HepG2 (cell line): Measurements from ENCODE around the gene TBC1D14. TPM values are rescaled to one million over a fixed set of nuclear protein-coding genes. Genes with fewer than 3 reads are reported as not detected.

ENCODE experiments used
- ATAC-seq: fragments of 200-7000 bp; cut with Tn5 transposase; 3 replicates; pipeline ENCODE4 v1.9.1; 2020; ENCODE audit warnings: mild to moderate bottlenecking, moderate library complexity
- BruUV-seq: library from RNA; stranded (reverse); fragments of 400-500 nt; replicated peaks from 2 replicates; lab custom pipeline; 2021; lab: Mats Ljungman, UMichigan
- CTCF ChIA-PET: fragments of 300-600 bp; formaldehyde crosslinking; extraction: SDS; loops from one replicate; lab custom pipeline; 2021; ENCODE audit warnings: low total read pairs, inconsistent platforms, low intra/inter-chr PET ratio; lab: Yijun Ruan, JAX
- POLR2A ChIA-PET: fragments of 350-600 bp; sonication (Branson Sonifier 250); formaldehyde crosslinking; loops from one replicate; lab custom pipeline; 2020; ENCODE audit warnings: antibody characterized with exemption, inconsistent platforms; lab: Yijun Ruan, JAX
- DNase-seq: peaks from one replicate; pipeline ENCODE4 v3.0.0-alpha.2; 2015; ENCODE audit warnings: low spot score
- FAIRE-seq: peaks from 3 replicates; lab custom pipeline; 2011; peaks lifted over from hg19 to GRCh38; lab: Jason Lieb, UNC
- H2AFZ ChIP-seq: one replicate; pipeline ENCODE4 v1.6.1; 2011; ENCODE audit warnings: low read length, inconsistent platforms
- H3K27ac ChIP-seq: fragments of 300-600 bp; 3 replicates; pipeline ENCODE4 v1.8.0; 2011; ENCODE audit warnings: mixed run types, mild to moderate bottlenecking, mixed read lengths, low read length, inconsistent platforms; ENCODE audit not compliant: insufficient read depth; ENCODE audit errors: extremely low read length
- H3K27me3 ChIP-seq, 2 experiments: fragments of 200-600 bp in 1 of 2; 2 replicates in 1 of 2; 3 replicates in 1 of 2; pipeline versions ENCODE4 v1.6.0 to v1.8.0; 2011; ENCODE audit warnings: low read length in 2 of 2, mild to moderate bottlenecking in 2 of 2, moderate library complexity in 2 of 2, inconsistent platforms in 1 of 2; ENCODE audit not compliant: insufficient read depth in 2 of 2, control insufficient read depth in 1 of 2
- H3K36me3 ChIP-seq, 2 experiments: fragments of 200-600 bp in 1 of 2; replicated peaks in 1 of 2; 2 replicates in 1 of 2; 3 replicates in 1 of 2; pipeline versions ENCODE4 v1.5.1 to v1.8.0; 2011; ENCODE audit warnings: low read length in 2 of 2, inconsistent platforms in 1 of 2; ENCODE audit not compliant: insufficient read depth in 2 of 2, control insufficient read depth in 1 of 2
- H3K4me1 ChIP-seq: 2 replicates; pipeline ENCODE4 v1.5.1; 2012; ENCODE audit warnings: low read length, inconsistent platforms; ENCODE audit not compliant: insufficient read depth
- H3K4me2 ChIP-seq: 2 replicates; pipeline ENCODE4 v1.6.0; 2011; ENCODE audit warnings: low read depth, low read length, inconsistent platforms
- H3K4me3 ChIP-seq, 3 experiments: fragments of 200-600 bp in 1 of 3; sonication (generic), shearing (Covaris generic) in 1 of 3; replicated peaks in 1 of 3; 2 replicates each; pipeline ENCODE4 v1.5.1; 2011 to 2016; ENCODE audit warnings: low read length in 3 of 3, inconsistent platforms in 2 of 3, low read depth in 2 of 3, mild to moderate bottlenecking in 2 of 3, control low read depth in 1 of 3, mixed read lengths in 1 of 3; ENCODE audit not compliant: insufficient read depth in 1 of 3
- H3K79me2 ChIP-seq: one replicate; pipeline ENCODE4 v1.6.1; 2011; ENCODE audit warnings: low read length, inconsistent platforms; ENCODE audit not compliant: insufficient read depth
- H3K9ac ChIP-seq: 2 replicates; pipeline ENCODE4 v1.6.0; 2011; ENCODE audit warnings: mild to moderate bottlenecking, low read depth, low read length, inconsistent platforms; ENCODE audit not compliant: insufficient read depth
- H3K9me3 ChIP-seq: 2 replicates; pipeline ENCODE4 v1.5.1; 2012; ENCODE audit warnings: mild to moderate bottlenecking, low read length
- H4K20me1 ChIP-seq: 2 replicates; pipeline ENCODE4 v1.6.0; 2011; ENCODE audit warnings: inconsistent platforms, mild to moderate bottlenecking, low read length, moderate library complexity; ENCODE audit not compliant: insufficient read depth
- CCAR2 ChIP-seq: fragments of 200-400 bp; formaldehyde crosslinking; optimal IDR thresholded peaks from 2 replicates; pipeline ENCODE3; 2018; ENCODE audit warnings: low read depth, mild to moderate bottlenecking, low read length, moderate library complexity
- ELF4 ChIP-seq: sonication (generic); formaldehyde crosslinking; IDR thresholded peaks from 2 replicates; pipeline ENCODE4 v1.5.0; 2020; ENCODE audit warnings: missing genetic modification reagents, mild to moderate bottlenecking, moderate library complexity, borderline replicate concordance
- MEF2D ChIP-seq: sonication (generic); formaldehyde crosslinking; IDR thresholded peaks from 2 replicates; pipeline ENCODE4 v1.5.1; 2020; ENCODE audit warnings: mild to moderate bottlenecking, missing genetic modification reagents
- MYC ChIP-seq: sonication (generic); formaldehyde crosslinking; IDR thresholded peaks from 2 replicates; pipeline ENCODE4 v1.9.0; 2021; ENCODE audit warnings: missing genetic modification reagents, borderline replicate concordance
- ZBTB25 ChIP-seq: IDR thresholded peaks from 2 replicates; pipeline ENCODE4 v1.6.1; 2018; ENCODE audit warnings: missing genetic modification reagents
- WGBS: methylation state at CpG from one replicate; pipeline ENCODE4 v1.1.6; 2017; ENCODE audit warnings: low lambda C conversion rate; 5-methylcytosine and 5-hydroxymethylcytosine counted together
- in situ Hi-C: cut with HindIII; loops from 2 replicates; pipeline ENCODE4 v1.10.0; 2017; ENCODE audit warnings: low pct_unique_long_range_greater_than_20kb; ENCODE audit not compliant: extremely low pct_ligation_motif_present
- intact Hi-C: fragments of 100-400 bp; cut with micrococcal nuclease; formaldehyde crosslinking; loops from one replicate; pipeline ENCODE4 v1.10.0; 2022; ENCODE audit not compliant: unreplicated experiment
- polyA plus RNA-seq, 8 experiments: library from polyadenylated mRNA; depleted of rRNA in 3 of 8; stranded (reverse) in 7 of 8; unstranded in 1 of 8; fragments of >200 nt; fragmentation: Illumina TruSeq in 4 of 8; extraction: Trizol in 4 of 8; gene quantifications; 2 replicates each; pipeline versions ENCODE4 v1.2.1 to v1.2.3, GENCODE V29; 2011 to 2016; ENCODE audit warnings: low read depth in 4 of 8, missing spikeins in 1 of 8, mixed read lengths in 1 of 8; ENCODE audit not compliant: insufficient read depth in 1 of 8
- total RNA-seq, 5 experiments: library from RNA; depleted of rRNA; stranded (reverse); fragments of >200 nt; fragmentation: Illumina TruSeq; extraction: Trizol; gene quantifications; 2 replicates each; pipeline ENCODE4 v1.2.3, GENCODE V29; 2016; ENCODE audit warnings: low read depth in 1 of 5
- TF ChIP-seq, protein P1 (sequence below): sonication (generic); formaldehyde crosslinking; IDR thresholded peaks from 2 replicates; pipeline ENCODE4 v1.4.0; 2020; ENCODE audit warnings: missing genetic modification reagents

TBC1D14 gene
- total and polyA plus RNA-seq, 2 of the 13 experiments (the other 11 are each of a cell fraction or from before 2014, with no cell fraction given): 29.5 to 46.5 TPM

DNA sequence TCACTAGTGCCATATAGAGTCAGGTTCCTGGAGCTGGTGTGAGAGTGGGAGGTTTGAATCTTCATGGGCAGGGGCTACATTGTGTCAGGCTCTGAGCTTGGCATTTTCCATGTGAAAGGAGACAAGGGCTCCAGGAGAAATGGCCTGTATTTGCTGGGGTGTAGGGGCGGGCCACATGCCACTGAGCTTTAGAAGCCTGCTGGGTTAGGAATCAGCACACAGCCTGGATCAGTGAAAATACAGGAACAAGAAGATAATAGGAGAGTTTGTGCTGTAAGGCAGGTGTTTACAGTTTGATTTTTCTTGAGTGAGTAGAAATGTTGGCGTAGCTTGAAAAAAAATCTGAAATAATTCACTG is 35.4 kb downstream of the TBC1D14 start:
- Histone ChIP-seq H3K36me3 (peaks cover 2 to 10% of the 10 kb centered on the region in 2 experiments; a peak in 3 of 5 replicates), H3K4me2 (no peak overlapping the region), H4K20me1 (no peaks in the 10 kb centered on the region), H3K79me2 (peaks cover 78% of the 10 kb centered on the region), H3K9ac (no peak overlapping the region), H3K27me3 (no peaks in the 10 kb centered on the region), H3K4me1 (peaks cover 54% of the 10 kb centered on the region), H2AFZ (no peak overlapping the region), H3K27ac (no peak overlapping the region), H3K9me3 (0 out of 2 replicates have a peak, but pooled peaks cover 2% of the 10 kb centered on the region), H3K4me3 (no peak overlapping the region)
- 98% methylated on average over 2 of the region's 2 CpGs for WGBS
- FAIRE-seq (no peak), DNase-seq (no peak), ATAC-seq (no peak)
- ChIA-PET POLR2A (interaction anchor here (1.2 kb wide), 1 partner anchor 36 kb away, joined by 3 read pairs; no protein-coding TSS in a partner anchor), CTCF (no interaction called here)
- TF ChIP-seq, protein P1, sequence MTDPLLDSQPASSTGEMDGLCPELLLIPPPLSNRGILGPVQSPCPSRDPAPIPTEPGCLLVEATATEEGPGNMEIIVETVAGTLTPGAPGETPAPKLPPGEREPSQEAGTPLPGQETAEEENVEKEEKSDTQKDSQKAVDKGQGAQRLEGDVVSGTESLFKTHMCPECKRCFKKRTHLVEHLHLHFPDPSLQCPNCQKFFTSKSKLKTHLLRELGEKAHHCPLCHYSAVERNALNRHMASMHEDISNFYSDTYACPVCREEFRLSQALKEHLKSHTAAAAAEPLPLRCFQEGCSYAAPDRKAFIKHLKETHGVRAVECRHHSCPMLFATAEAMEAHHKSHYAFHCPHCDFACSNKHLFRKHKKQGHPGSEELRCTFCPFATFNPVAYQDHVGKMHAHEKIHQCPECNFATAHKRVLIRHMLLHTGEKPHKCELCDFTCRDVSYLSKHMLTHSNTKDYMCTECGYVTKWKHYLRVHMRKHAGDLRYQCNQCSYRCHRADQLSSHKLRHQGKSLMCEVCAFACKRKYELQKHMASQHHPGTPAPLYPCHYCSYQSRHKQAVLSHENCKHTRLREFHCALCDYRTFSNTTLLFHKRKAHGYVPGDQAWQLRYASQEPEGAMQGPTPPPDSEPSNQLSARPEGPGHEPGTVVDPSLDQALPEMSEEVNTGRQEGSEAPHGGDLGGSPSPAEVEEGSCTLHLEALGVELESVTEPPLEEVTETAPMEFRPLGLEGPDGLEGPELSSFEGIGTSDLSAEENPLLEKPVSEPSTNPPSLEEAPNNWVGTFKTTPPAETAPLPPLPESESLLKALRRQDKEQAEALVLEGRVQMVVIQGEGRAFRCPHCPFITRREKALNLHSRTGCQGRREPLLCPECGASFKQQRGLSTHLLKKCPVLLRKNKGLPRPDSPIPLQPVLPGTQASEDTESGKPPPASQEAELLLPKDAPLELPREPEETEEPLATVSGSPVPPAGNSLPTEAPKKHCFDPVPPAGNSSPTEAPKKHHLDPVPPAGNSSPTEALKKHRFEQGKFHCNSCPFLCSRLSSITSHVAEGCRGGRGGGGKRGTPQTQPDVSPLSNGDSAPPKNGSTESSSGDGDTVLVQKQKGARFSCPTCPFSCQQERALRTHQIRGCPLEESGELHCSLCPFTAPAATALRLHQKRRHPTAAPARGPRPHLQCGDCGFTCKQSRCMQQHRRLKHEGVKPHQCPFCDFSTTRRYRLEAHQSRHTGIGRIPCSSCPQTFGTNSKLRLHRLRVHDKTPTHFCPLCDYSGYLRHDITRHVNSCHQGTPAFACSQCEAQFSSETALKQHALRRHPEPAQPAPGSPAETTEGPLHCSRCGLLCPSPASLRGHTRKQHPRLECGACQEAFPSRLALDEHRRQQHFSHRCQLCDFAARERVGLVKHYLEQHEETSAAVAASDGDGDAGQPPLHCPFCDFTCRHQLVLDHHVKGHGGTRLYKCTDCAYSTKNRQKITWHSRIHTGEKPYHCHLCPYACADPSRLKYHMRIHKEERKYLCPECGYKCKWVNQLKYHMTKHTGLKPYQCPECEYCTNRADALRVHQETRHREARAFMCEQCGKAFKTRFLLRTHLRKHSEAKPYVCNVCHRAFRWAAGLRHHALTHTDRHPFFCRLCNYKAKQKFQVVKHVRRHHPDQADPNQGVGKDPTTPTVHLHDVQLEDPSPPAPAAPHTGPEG (CRISPR knock-in tag): no peak
- no peak for TF ChIP-seq ELF4 (CRISPR knock-in tag)
- TF ChIP-seq CCAR2: no peak
- no peak for TF ChIP-seq MEF2D (CRISPR knock-in tag)
- TF ChIP-seq ZBTB25 (CRISPR knock-in tag): no peak
- no peak for TF ChIP-seq MYC (CRISPR knock-in tag)
- no TSS peak for BruUV-seq
- in situ Hi-C loops: no loop called here
- intact Hi-C loops: loop anchor here (5.0 kb wide), 1 partner anchor 33 kb away; no protein-coding TSS in a partner anchor
